Measurements from ENCODE around the gene FTO.
A peak's percentile ranks its signal among the peaks of the same experiment; 100 is the strongest.

Gene FTO

GRCh38 chr16:54068212-54068611 is 364.3 kb downstream of the FTO start:
- TF ChIP-seq CTCF (IDR thresholded peaks at IDR 0.05; ENCODE audit: extremely low read depth, missing control alignments): no peak

GRCh38 chr16:54069601-54070239 is 365.8 kb downstream of the FTO start:
- no peak for DNase-seq (ENCODE audit: low spot score)
- TF ChIP-seq CTCF (IDR thresholded peaks at IDR 0.05; ENCODE audit: extremely low read depth, missing control alignments): no peak

More at GRCh38 chr16:54068212-54068611, 364.3 kb downstream of the FTO start:
- no peak for DNase-seq (ENCODE audit: low spot score)

GRCh38 chr16:54070789-54071343 is 366.9 kb downstream of the FTO start:
- TF ChIP-seq CTCF (IDR thresholded peaks at IDR 0.05; ENCODE audit: extremely low read depth, missing control alignments): no peak
- peak; percentile 30 for DNase-seq (ENCODE audit: low spot score)

GRCh38 chr16:54071514-54071913 is 367.6 kb downstream of the FTO start:
- DNase-seq (ENCODE audit: low spot score): no peak
- TF ChIP-seq CTCF (IDR thresholded peaks at IDR 0.05; ENCODE audit: extremely low read depth, missing control alignments): no peak

GRCh38 chr16:54072237-54072636 is 368.3 kb downstream of the FTO start:
- DNase-seq (ENCODE audit: low spot score): no peak
- no peak for TF ChIP-seq CTCF (IDR thresholded peaks at IDR 0.05; ENCODE audit: extremely low read depth, missing control alignments)

GRCh38 chr16:54073356-54073755 is 369.4 kb downstream of the FTO start:
- TF ChIP-seq CTCF (IDR thresholded peaks at IDR 0.05; ENCODE audit: extremely low read depth, missing control alignments): no peak
- no peak for DNase-seq (ENCODE audit: low spot score)

- TF ChIP-seq CTCF (IDR thresholded peaks at IDR 0.05; ENCODE audit: extremely low read depth, missing control alignments): no peak
- no peak for DNase-seq (ENCODE audit: low spot score)
Observed at GRCh38 chr16:54075446-54075845, 371.5 kb downstream of the FTO start.

Measured in GM20000 (cell line).